Left kidney (tissue), 2 donors: Measurements from ENCODE around the gene SMAD3. TPM values are rescaled to one million over a fixed set of nuclear protein-coding genes. Genes with fewer than 3 reads are reported as not detected.

Experiments
- DNase-seq: peaks from one replicate; pipeline ENCODE4 v3.0.0-alpha.2; 2013
- polyA plus RNA-seq: library from polyadenylated mRNA; unstranded; fragments of 120-200 nt; gene quantifications from one replicate; pipeline ENCODE4 v1.2.1, GENCODE V29; 2013; ENCODE audit not compliant: insufficient read length

The SMAD3 gene
- polyA plus RNA-seq, 1 donor: 50.8 TPM

DNA sequence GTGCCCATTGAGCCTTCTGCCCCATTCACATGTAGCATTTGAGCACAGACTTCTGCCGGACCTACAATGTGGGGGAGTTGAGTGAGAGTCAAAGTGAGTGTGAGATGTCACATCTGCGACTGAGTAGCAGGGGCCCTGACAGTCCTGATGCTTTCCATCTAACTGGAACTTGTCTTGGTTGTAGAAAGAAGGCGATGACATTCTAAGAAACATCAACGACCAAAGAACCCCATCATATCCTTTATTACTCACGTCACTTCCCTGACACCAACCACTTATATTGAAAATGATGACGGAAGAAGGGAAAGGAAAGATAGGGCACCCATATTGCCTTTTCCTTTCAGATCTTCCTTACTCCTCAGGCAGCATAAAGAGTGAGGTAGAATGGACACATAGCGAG lies 30.5 kb downstream of the SMAD3 start:
- DNase-seq: no peak

DNA sequence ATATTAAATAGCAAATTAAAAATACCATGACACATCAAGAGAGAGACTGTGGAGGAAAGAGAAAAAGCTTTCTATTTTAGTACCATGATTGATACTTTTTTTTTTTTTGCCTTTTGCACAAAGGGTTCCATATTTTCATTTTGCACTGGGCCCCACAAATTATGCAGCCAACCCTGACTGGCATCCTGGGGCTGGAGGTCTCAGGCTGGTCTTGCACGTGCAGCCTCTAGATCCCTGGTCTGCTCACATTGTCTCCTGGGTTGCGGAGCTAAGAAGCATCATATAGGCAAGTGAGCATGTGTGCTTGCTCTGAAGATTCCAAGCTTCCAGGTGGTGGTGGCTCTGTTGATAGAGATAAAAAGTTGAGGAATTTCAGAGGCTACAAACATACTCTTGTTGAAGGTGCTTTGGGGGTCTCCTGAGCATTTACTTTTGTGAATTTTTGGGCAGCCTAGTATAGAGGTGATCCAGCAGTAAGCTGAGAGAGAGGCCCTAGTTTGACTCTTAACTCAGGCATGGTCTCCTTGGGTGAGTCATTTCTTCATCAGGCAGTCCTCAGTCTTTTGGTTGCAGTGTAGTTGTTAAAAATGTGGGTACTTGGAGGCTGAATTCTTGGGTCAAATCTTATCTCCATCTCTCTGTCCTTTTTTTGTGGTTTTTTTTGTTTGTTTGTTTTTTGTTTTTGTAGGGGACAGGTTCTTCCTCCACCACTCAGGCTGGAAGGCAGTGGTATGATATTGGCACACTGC lies 31.3 kb downstream of the SMAD3 start:
- DNase-seq: no peak

- DNase-seq: no peak
These were observed 32.0 kb downstream of the SMAD3 start for GRCh38 chr15:67097424-67097823.

GRCh38 chr15:67097930-67098740 lies 32.7 kb downstream of the SMAD3 start:
- no peak for DNase-seq

GRCh38 chr15:67098768-67099282 lies 33.4 kb downstream of the SMAD3 start:
- no peak for DNase-seq

GRCh38 chr15:67100124-67100791 lies 34.9 kb downstream of the SMAD3 start:
- DNase-seq: no peak

- no peak for DNase-seq
These were observed 35.6 kb downstream of the SMAD3 start for GRCh38 chr15:67100801-67101581.

- DNase-seq: no peak
These were observed 36.7 kb downstream of the SMAD3 start for GRCh38 chr15:67101911-67102598.

- DNase-seq: no peak
These were observed 37.2 kb downstream of the SMAD3 start for GRCh38 chr15:67102599-67102929.

DNA sequence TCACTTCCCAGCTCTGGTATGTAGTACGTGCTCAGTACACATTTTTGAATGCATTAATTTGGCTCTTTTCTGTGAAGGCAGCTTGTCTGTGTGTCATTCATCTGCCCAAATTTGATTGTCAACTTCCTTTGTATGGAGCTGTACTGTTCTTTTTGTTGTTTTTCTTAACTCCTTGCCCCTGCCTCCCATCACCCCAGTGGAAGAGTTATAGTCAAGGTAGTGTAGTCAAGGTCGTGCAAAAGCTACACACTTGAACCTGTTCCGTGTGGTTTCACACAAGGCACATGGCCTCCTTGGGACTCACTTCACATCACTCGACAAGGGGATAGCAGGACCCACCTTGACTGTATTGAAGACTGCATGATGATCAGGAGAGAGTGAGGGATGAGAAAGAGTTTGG lies 37.6 kb downstream of the SMAD3 start:
- DNase-seq: no peak

- no peak for DNase-seq
These were observed 38.0 kb downstream of the SMAD3 start for GRCh38 chr15:67103432-67103831.

DNA sequence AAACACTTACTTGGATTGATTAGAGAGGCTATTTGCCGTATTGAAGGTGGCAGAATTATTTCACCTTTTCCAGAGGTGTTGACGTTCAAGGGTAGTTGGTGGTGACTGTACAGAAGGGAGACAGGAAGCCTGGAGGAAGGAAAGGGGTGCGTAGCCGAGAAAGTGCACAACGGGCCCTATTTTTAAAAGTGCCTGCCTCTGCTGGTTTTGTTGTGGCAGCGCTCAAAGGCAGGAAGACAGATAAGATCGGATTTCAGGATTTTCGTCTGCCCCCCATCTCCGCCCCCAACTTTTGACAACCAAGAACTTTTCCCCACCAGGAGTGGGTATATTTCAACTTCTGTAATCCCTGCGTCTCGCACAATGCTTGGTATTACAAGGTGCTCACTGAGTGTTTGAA lies 38.5 kb downstream of the SMAD3 start:
- DNase-seq: no peak

GRCh38 chr15:67104510-67104909 lies 39.1 kb downstream of the SMAD3 start:
- DNase-seq: no peak

GRCh38 chr15:67105065-67105951 lies 39.9 kb downstream of the SMAD3 start:
- no peak for DNase-seq

GRCh38 chr15:67105991-67106763 lies 40.8 kb downstream of the SMAD3 start:
- DNase-seq: no peak

DNA sequence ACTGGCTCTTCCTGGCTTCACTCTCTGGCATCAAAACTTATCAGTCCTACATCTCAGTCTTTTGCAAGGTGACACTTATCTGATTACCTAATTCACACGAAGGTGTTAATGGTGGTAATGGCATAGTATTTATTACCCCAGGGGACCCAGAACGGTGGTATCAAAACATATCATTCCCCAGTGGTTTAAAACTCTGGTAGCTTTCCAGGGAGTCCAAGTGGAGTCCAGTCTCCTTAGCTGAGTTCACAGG lies 41.3 kb downstream of the SMAD3 start:
- no peak for DNase-seq

DNA sequence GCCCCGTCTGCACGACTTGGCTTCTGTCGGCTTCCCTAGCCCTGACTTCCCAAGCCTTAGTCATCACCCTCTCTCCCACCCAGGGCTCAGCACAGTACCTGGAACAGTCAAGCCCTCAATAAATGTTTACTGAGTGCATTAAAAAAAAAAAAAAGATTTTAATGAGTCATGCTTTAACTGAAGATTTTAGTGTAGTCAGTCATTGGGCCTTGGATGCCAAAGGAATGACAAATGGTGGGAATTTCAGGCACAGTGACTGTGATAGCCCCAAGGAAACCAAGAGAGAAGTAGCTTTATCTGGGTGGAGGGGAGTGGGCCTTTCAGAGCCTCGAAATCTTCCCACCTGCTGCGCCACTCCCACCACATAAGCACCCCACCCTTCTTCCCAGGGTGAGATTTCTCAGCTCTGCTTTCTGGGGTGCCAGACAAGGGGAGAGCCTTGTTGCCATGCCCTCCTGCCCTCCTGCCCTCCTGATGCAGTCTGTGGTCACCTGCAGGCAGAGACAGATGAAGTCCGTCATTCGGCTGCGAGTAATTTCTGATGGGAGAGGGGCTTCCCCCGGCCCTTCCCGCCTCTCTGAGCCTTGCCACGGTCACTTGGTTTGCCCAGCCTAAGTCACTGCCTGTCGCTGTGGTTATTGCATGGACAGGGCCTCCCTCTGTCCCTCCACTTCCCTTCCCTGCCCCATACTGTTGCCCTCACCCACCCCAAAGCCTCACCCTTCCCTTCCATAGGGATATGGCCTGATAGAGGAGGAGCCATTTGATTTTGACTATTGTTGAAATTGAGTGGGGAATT lies 41.8 kb downstream of the SMAD3 start:
- no peak for DNase-seq

- no peak for DNase-seq
These were observed 42.9 kb downstream of the SMAD3 start for GRCh38 chr15:67108122-67108961.
